NB4 (cell line): ENCODE data around the gene KIAA0040.

Experiments
- CTCF ChIP-seq: IDR thresholded peaks from one replicate; pipeline ENCODE4 v1.5.1; 2012; ENCODE audit warnings: low read depth, low read length
- MAX ChIP-seq: IDR thresholded peaks from 2 replicates; pipeline ENCODE4 v1.6.1; 2011; ENCODE audit warnings: low read depth, low read length
- MYC ChIP-seq: IDR thresholded peaks from 2 replicates; pipeline ENCODE4 v1.6.1; 2011; ENCODE audit warnings: low read depth, low read length

GRCh38 chr1:175134500-175134899 is 58.1 kb downstream of the KIAA0040 start:
- TF ChIP-seq CTCF (no peak), MAX (no peak), MYC (no peak)
